ENCODE results near the gene DELE1.

The DELE1 gene

GRCh38 chr5:141928051-141928450 lies 4.4 kb downstream of the DELE1 start:
- H3K4me3 ChIP-seq (ENCODE audit: low read length): no peak overlapping the region
- no peak for TF ChIP-seq CTCF (IDR thresholded peaks at IDR 0.05; ENCODE audit: insufficient read depth, low read depth, low read length, missing control alignments)
- DNase-seq (ENCODE audit: low read depth): no peak

- TF ChIP-seq CTCF (IDR thresholded peaks at IDR 0.05; ENCODE audit: insufficient read depth, low read depth, low read length, missing control alignments): no peak
- no peak overlapping the region for H3K4me3 ChIP-seq (ENCODE audit: low read length)
- DNase-seq (ENCODE audit: low read depth): no peak
Observed at GRCh38 chr5:141929398-141930058, 5.9 kb downstream of the DELE1 start.

GRCh38 chr5:141931694-141932093 lies 8.0 kb downstream of the DELE1 start:
- no peak for DNase-seq (ENCODE audit: low read depth)
- no peak for TF ChIP-seq CTCF (IDR thresholded peaks at IDR 0.05; ENCODE audit: insufficient read depth, low read depth, low read length, missing control alignments)
- no peak overlapping the region for H3K4me3 ChIP-seq (ENCODE audit: low read length)

- H3K4me3 ChIP-seq (ENCODE audit: low read length): no peak overlapping the region
- no peak for DNase-seq (ENCODE audit: low read depth)
- no peak for TF ChIP-seq CTCF (IDR thresholded peaks at IDR 0.05; ENCODE audit: insufficient read depth, low read depth, low read length, missing control alignments)
Observed at GRCh38 chr5:141933151-141933550, 9.5 kb downstream of the DELE1 start.

GRCh38 chr5:141934099-141934844 lies 10.6 kb downstream of the DELE1 start:
- no peak overlapping the region for H3K4me3 ChIP-seq (ENCODE audit: low read length)
- DNase-seq (ENCODE audit: low read depth): no peak
- TF ChIP-seq CTCF (IDR thresholded peaks at IDR 0.05; ENCODE audit: insufficient read depth, low read depth, low read length, missing control alignments): no peak

- no peak for TF ChIP-seq CTCF (IDR thresholded peaks at IDR 0.05; ENCODE audit: insufficient read depth, low read depth, low read length, missing control alignments)
- H3K4me3 ChIP-seq (ENCODE audit: low read length): no peak overlapping the region
- DNase-seq (ENCODE audit: low read depth): peak; percentile 87
Observed at GRCh38 chr5:141935538-141935937, 11.9 kb downstream of the DELE1 start.

Measured in epithelial cell of esophagus (primary cell).